ENCODE results near the gene CNIH4. TPM values are rescaled to one million over a fixed set of nuclear protein-coding genes. Genes with fewer than 3 reads are reported as not detected.

CNIH4 gene
- polyA plus RNA-seq, 1 donor from 2014 or later = 53.2 TPM

DNA sequence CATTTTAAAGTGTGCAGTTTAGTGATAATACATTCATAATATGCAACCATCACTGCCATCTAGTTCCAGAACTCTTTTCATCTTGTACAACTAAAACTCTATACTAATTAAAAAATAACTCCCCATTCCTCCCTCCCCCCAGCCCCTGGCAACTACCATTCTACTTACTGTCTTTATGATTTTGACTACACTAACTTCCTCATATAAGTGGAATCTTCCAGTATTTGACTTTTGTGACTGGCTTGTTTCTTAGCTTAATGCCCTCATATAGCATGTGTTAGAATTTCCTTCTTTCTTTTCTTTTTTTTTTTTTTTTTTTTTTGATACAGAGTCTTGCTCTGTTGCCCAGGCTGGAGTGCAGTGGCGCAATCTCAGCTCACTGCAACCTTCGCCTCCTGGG is 25.4 kb upstream of the CNIH4 start:
- Histone ChIP-seq H3K9ac (ENCODE audit: low read length) (no peak overlapping the region), H3K9me2 (ENCODE audit: insufficient read depth, low read length) (no peaks in the 10 kb centered on the region), H2AFZ (ENCODE audit: low read depth, low read length) (no peak overlapping the region), H3K4me2 (ENCODE audit: low read length) (no peak overlapping the region), H3F3A (ENCODE audit: insufficient read depth, low read length, poor library complexity, severe bottlenecking) (peaks cover 3% of the 10 kb centered on the region), H4K20me1 (ENCODE audit: insufficient read depth) (no peaks in the 10 kb centered on the region), H3K4me3 (ENCODE audit: low read length) (no peak overlapping the region), H3K36me3 (ENCODE audit: insufficient read depth, low read length) (no peaks in the 10 kb centered on the region), H3K27ac (ENCODE audit: low read length) (no peak overlapping the region), H3K79me2 (replicated peaks; ENCODE audit: insufficient read depth, low read length) (peaks cover 25% of the 10 kb centered on the region), H3K9me3 (ENCODE audit: low read length) (no peaks in the 10 kb centered on the region), H3K27me3 (ENCODE audit: insufficient read depth, low read depth, low read length) (no peaks in the 10 kb centered on the region)
- no peak for TF ChIP-seq MXI1 (conservative IDR thresholded peaks at IDR 0.05; ENCODE audit: poor library complexity, severe bottlenecking)

GRCh38 chr1:224331824-224332223 is 24.9 kb upstream of the CNIH4 start:
- no peak overlapping the region for H3K4me3 ChIP-seq (ENCODE audit: low read length)

More at GRCh38 chr1:224331824-224332223, 24.9 kb upstream of the CNIH4 start:
- no peak overlapping the region for H3K4me2 ChIP-seq (ENCODE audit: low read length)
- H3K27me3 ChIP-seq (ENCODE audit: insufficient read depth, low read depth, low read length) = no peaks in the 10 kb centered on the region
- H3K36me3 ChIP-seq (ENCODE audit: insufficient read depth, low read length) = no peaks in the 10 kb centered on the region
- H3F3A ChIP-seq (ENCODE audit: insufficient read depth, low read length, poor library complexity, severe bottlenecking) = peaks cover 3% of the 10 kb centered on the region
- no peak overlapping the region for H3K9ac ChIP-seq (ENCODE audit: low read length)
- H3K9me3 ChIP-seq (ENCODE audit: low read length) = no peaks in the 10 kb centered on the region
- TF ChIP-seq MXI1 (conservative IDR thresholded peaks at IDR 0.05; ENCODE audit: poor library complexity, severe bottlenecking) (no peak), POLR2AphosphoS5 (IDR thresholded peaks at IDR 0.05) (no peak), RAD21 (conservative IDR thresholded peaks at IDR 0.05) (no peak), EP300 (conservative IDR thresholded peaks at IDR 0.05; ENCODE audit: poor library complexity, severe bottlenecking) (no peak), SMC3 (conservative IDR thresholded peaks at IDR 0.05; ENCODE audit: poor library complexity) (no peak), EZH2 (IDR thresholded peaks at IDR 0.05; ENCODE audit: borderline replicate concordance, insufficient read depth, low read length, poor library complexity, severe bottlenecking) (no peak), TAF1 (IDR thresholded peaks at IDR 0.05; ENCODE audit: low read depth) (no peak)
- TF ChIP-seq, protein P1, sequence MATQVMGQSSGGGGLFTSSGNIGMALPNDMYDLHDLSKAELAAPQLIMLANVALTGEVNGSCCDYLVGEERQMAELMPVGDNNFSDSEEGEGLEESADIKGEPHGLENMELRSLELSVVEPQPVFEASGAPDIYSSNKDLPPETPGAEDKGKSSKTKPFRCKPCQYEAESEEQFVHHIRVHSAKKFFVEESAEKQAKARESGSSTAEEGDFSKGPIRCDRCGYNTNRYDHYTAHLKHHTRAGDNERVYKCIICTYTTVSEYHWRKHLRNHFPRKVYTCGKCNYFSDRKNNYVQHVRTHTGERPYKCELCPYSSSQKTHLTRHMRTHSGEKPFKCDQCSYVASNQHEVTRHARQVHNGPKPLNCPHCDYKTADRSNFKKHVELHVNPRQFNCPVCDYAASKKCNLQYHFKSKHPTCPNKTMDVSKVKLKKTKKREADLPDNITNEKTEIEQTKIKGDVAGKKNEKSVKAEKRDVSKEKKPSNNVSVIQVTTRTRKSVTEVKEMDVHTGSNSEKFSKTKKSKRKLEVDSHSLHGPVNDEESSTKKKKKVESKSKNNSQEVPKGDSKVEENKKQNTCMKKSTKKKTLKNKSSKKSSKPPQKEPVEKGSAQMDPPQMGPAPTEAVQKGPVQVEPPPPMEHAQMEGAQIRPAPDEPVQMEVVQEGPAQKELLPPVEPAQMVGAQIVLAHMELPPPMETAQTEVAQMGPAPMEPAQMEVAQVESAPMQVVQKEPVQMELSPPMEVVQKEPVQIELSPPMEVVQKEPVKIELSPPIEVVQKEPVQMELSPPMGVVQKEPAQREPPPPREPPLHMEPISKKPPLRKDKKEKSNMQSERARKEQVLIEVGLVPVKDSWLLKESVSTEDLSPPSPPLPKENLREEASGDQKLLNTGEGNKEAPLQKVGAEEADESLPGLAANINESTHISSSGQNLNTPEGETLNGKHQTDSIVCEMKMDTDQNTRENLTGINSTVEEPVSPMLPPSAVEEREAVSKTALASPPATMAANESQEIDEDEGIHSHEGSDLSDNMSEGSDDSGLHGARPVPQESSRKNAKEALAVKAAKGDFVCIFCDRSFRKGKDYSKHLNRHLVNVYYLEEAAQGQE (IDR thresholded peaks at IDR 0.05; ENCODE audit: borderline replicate concordance) = no peak
- TF ChIP-seq, protein P2, sequence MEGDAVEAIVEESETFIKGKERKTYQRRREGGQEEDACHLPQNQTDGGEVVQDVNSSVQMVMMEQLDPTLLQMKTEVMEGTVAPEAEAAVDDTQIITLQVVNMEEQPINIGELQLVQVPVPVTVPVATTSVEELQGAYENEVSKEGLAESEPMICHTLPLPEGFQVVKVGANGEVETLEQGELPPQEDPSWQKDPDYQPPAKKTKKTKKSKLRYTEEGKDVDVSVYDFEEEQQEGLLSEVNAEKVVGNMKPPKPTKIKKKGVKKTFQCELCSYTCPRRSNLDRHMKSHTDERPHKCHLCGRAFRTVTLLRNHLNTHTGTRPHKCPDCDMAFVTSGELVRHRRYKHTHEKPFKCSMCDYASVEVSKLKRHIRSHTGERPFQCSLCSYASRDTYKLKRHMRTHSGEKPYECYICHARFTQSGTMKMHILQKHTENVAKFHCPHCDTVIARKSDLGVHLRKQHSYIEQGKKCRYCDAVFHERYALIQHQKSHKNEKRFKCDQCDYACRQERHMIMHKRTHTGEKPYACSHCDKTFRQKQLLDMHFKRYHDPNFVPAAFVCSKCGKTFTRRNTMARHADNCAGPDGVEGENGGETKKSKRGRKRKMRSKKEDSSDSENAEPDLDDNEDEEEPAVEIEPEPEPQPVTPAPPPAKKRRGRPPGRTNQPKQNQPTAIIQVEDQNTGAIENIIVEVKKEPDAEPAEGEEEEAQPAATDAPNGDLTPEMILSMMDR (IDR thresholded peaks at IDR 0.05; ENCODE audit: poor library complexity, severe bottlenecking) = no peak
- H3K79me2 ChIP-seq (replicated peaks; ENCODE audit: insufficient read depth, low read length) = peaks cover 24% of the 10 kb centered on the region
- H3K9me2 ChIP-seq (ENCODE audit: insufficient read depth, low read length) = no peaks in the 10 kb centered on the region
- H3K27ac ChIP-seq (ENCODE audit: low read length) = no peak overlapping the region
- no peaks in the 10 kb centered on the region for H4K20me1 ChIP-seq (ENCODE audit: insufficient read depth)
- H2AFZ ChIP-seq (ENCODE audit: low read depth, low read length) = no peak overlapping the region
